Upper lobe of left lung (tissue), 6 donors: ENCODE results near the gene QSOX1. TPM values are rescaled to one million over a fixed set of nuclear protein-coding genes. Genes with fewer than 3 reads are reported as not detected.

Experiments used
- ATAC-seq, 2 donors: fragments of 200-7000 bp; cut with Tn5 transposase; one replicate each; pipeline ENCODE4 v1.9.1; 2022; ENCODE audit warnings: mild to moderate bottlenecking in 2 of 2, moderate library complexity in 2 of 2; ENCODE audit not compliant: low FRiP score in 2 of 2
- DNase-seq, 2 donors: peaks; one replicate each; pipeline ENCODE4 v3.0.0-alpha.2; 2019 to 2020
- H3K27ac ChIP-seq, 4 donors: fragments of 200-600 bp; sonication (generic); one replicate each; pipeline ENCODE4 v1.5.1; 2016 to 2019
- H3K27me3 ChIP-seq, 4 donors: fragments of 200-600 bp; sonication (generic); one replicate each; pipeline ENCODE4 v1.5.1; 2017 to 2019
- H3K36me3 ChIP-seq, 4 donors: fragments of 200-600 bp; sonication (generic); one replicate each; pipeline ENCODE4 v1.5.1; 2016 to 2019
- H3K4me1 ChIP-seq, 4 donors: fragments of 200-600 bp; sonication (generic); one replicate each; pipeline ENCODE4 v1.5.1; 2018 to 2019
- H3K4me3 ChIP-seq, 4 donors: fragments of 200-600 bp; sonication (generic); one replicate each; pipeline ENCODE4 v1.5.1; 2017 to 2019; ENCODE audit warnings: mild to moderate bottlenecking in 2 of 4, moderate library complexity in 1 of 4
- H3K9me3 ChIP-seq, 4 donors: fragments of 200-600 bp; sonication (generic); one replicate each; pipeline ENCODE4 v1.5.1; 2018 to 2019
- CTCF ChIP-seq, 6 experiments: fragments of 450-650 bp in 4 of 6; fragments of 200-600 bp in 2 of 6; sonication (generic) in 2 of 6; IDR thresholded peaks; one replicate each; pipeline ENCODE4 v1.5.1; 2016 to 2019; ENCODE audit warnings: antibody characterized with exemption in 6 of 6
- EP300 ChIP-seq, 4 donors: sonication (generic); formaldehyde crosslinking; IDR thresholded peaks; one replicate each; pipeline ENCODE4 v1.5.1; 2017; ENCODE audit warnings: antibody characterized with exemption in 4 of 4, control low read depth in 2 of 4
- POLR2A ChIP-seq, 4 donors: fragments of 450-650 bp; IDR thresholded peaks; one replicate each; pipeline ENCODE4 v1.5.1; 2016 to 2017; ENCODE audit warnings: antibody characterized with exemption in 4 of 4, mild to moderate bottlenecking in 2 of 4
- POLR2AphosphoS5 ChIP-seq, 2 donors: sonication (generic); formaldehyde crosslinking; IDR thresholded peaks; one replicate each; pipeline ENCODE4 v1.5.1; 2017; ENCODE audit warnings: antibody characterized with exemption in 2 of 2
- WGBS, 2 donors: methylation state at CpG; one replicate each; pipeline ENCODE4 v1.1.5; 2017 to 2018; 5-methylcytosine and 5-hydroxymethylcytosine counted together
- total RNA-seq, 6 donors: library from RNA; depleted of rRNA in 4 of 6; stranded (reverse); fragments of >200 nt in 4 of 6; gene quantifications; one replicate each; pipeline versions ENCODE4 v1.1.0 to v1.2.1, GENCODE V29; 2016 to 2021
- donor health status: DM: no; HTN: no; CAD: no; lungs with moderate emphysema.
- donor health status: DM: no; HTN: yes; CAD: no; lungs with severe emphysema.

Gene QSOX1
- total RNA-seq, 6 donors from 2014 or later, result 61.8 to 380 (median 201) TPM

DNA sequence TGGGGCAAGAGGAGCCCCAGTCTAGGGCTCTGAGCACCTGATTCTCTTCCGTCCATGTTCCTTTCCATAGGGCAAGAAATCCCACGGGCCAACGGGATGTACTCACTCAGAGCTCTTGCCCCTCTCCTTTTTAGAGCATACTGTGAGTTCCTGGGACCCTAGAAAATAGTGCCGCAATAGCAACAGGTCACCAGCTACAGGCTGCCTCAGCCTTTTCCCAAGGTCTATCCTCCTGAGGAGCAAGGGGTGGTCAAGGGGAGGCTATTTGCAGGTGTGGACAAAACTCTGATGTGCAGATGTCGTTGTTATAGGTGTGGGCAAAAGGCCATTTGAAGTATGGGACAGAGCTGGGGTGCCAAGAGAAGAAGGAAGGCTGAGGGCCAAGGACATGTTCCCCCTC lies 1.6 kb upstream of the QSOX1 start:
- DNase-seq, result no peak
- no peaks in the 10 kb centered on the region for H3K27me3 ChIP-seq
- H3K36me3 ChIP-seq, result no peaks in the 10 kb centered on the region
- ATAC-seq, result no peak
- H3K27ac ChIP-seq, result no peak overlapping the region
- peaks cover 24 to 42% (median 32%) of the 10 kb centered on the region in 4 donors for H3K4me1 ChIP-seq
- WGBS, 2 donors, result 96 to 100% methylated on average over 5 of the region's 5 CpGs
- no peak for TF ChIP-seq POLR2AphosphoS5 (IDR thresholded peaks at IDR 0.05)
- TF ChIP-seq POLR2A (IDR thresholded peaks at IDR 0.05), result no peak
- TF ChIP-seq CTCF (IDR thresholded peaks at IDR 0.05), result no peak
- no peak for TF ChIP-seq EP300 (IDR thresholded peaks at IDR 0.05)
- no peaks in the 10 kb centered on the region for H3K9me3 ChIP-seq
- no peak overlapping the region for H3K4me3 ChIP-seq

- Histone ChIP-seq H3K4me3 (peak overlapping the region; percentile 58 to 98 (median 90)), H3K9me3 (no peaks in the 10 kb centered on the region), H3K4me1 (peaks cover 33 to 51% (median 41%) of the 10 kb centered on the region in 4 donors), H3K27me3 (no peaks in the 10 kb centered on the region), H3K27ac (peak overlapping the region; percentile 87 to 96 (median 90)), H3K36me3 (no peaks in the 10 kb centered on the region)
- 20 to 35% methylated on average over 7 of the region's 7 CpGs for WGBS, 2 donors
- DNase-seq, result no peak
- peak in 1 of 2 donors; percentile 1 for ATAC-seq
- no peak for TF ChIP-seq EP300 (IDR thresholded peaks at IDR 0.05)
- TF ChIP-seq CTCF (IDR thresholded peaks at IDR 0.05), result no peak
- TF ChIP-seq POLR2A (IDR thresholded peaks at IDR 0.05), result no peak
- TF ChIP-seq POLR2AphosphoS5 (IDR thresholded peaks at IDR 0.05), result no peak
These were observed 705 bp upstream of the QSOX1 start for GRCh38 chr1:180154003-180154324.

DNA sequence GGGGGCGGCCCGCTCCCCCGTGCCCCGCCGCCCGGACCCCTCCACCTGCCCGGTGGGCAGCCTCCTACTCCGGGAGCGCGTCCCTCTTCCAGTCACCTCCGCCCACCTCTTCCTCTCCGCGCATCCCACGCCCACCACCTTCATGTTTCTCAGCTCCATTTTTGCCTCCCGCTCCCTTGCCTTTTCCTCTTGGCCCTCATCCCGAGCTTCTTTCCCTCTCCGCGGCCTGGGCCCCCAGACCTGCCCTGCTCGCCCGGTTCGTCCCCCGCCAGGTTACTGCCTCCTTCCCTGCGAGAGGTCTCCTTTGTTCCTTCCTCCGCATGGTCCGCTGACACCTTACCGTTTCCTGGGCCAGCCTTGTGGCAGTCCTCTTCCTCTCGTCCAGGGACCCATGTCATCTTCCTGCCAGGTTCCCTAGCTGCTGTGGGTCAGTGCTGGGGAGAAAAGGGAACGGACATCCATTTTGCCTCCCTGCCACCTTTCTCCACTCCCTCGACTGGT lies 563 bp downstream of the QSOX1 start:
- peak in 1 of 2 donors; percentile 45 for DNase-seq
- 1 to 2% methylated on average over 27 to 29 of the region's 29 CpGs for WGBS, 2 donors
- ATAC-seq, result peak in 1 of 2 donors; percentile 8

DNA sequence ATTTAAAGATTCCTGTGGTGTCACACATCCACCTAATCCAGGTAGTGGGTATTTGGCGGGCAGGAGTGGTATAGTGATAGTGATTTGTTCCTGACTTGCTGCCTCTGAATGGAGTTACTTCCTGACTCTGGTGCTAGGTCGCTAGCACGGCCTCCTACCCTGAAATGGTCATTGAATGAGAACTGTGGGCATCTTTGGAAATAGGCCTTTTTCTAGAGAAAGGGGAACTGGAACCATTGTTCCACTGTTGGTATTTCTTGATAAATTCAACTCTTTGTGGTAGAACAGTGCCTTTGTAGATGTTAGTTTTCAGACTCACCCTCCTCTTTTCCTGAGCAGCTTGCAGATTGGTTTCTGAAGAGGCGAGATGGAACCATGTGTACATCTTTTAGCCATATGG lies 1.5 kb downstream of the QSOX1 start:
- H3K9me3 ChIP-seq, result no peaks in the 10 kb centered on the region
- H3K4me3 ChIP-seq, result peak overlapping the region in 3 of 4 donors; percentile 88 to 98 (median 93)
- no peaks in the 10 kb centered on the region for H3K27me3 ChIP-seq
- peak overlapping the region; percentile 57 to 96 (median 89) for H3K27ac ChIP-seq
- WGBS, 2 donors, result 62 to 75% methylated on average over 4 of the region's 4 CpGs
- no peaks in the 10 kb centered on the region for H3K36me3 ChIP-seq
- TF ChIP-seq CTCF (IDR thresholded peaks at IDR 0.05) (no peak), POLR2A (IDR thresholded peaks at IDR 0.05) (peak in 1 of 4 donors; percentile 33)
- ATAC-seq, result no peak
- DNase-seq, result peak in 1 of 2 donors; percentile 52
- peaks cover 43 to 69% (median 50%) of the 10 kb centered on the region in 4 donors for H3K4me1 ChIP-seq

More for the DNA sequence above, 563 bp downstream of the QSOX1 start:
- Histone ChIP-seq H3K4me1 (peaks cover 39 to 62% (median 49%) of the 10 kb centered on the region in 4 donors), H3K36me3 (no peaks in the 10 kb centered on the region), H3K27ac (peak overlapping the region; percentile 87 to 96 (median 90)), H3K4me3 (peak overlapping the region; percentile 88 to 98 (median 94)), H3K9me3 (no peaks in the 10 kb centered on the region), H3K27me3 (no peaks in the 10 kb centered on the region)
- TF ChIP-seq EP300 (IDR thresholded peaks at IDR 0.05), result no peak
- no peak for TF ChIP-seq POLR2A (IDR thresholded peaks at IDR 0.05)
- no peak for TF ChIP-seq POLR2AphosphoS5 (IDR thresholded peaks at IDR 0.05)
- no peak for TF ChIP-seq CTCF (IDR thresholded peaks at IDR 0.05)

DNA sequence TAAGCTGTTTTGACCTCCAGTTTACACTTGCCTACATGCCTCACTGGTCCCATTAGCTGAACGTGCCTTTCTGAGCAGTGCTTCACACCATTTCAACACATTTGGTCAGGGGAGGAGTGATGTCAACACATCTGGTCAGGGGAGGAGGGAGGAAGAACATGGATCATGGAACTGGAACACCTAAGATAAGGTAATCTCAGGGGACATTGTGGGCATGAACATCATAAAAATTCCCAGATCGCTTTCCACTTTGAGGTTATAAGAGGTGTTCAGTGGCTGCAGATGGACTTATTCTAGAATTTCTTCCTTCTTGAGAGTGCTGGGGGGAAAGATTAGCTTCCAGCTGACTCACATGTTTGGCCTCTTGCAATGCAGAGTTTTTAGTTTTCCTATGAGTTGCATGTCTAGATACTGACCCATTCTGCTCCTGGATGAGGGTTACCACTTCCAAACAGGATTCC lies 2.0 kb downstream of the QSOX1 start:
- H3K27me3 ChIP-seq, result no peaks in the 10 kb centered on the region
- peak overlapping the region in 1 of 4 donors; percentile 98 for H3K4me3 ChIP-seq
- WGBS, 2 donors, result 45 to 72% methylated on average over 2 of the region's 2 CpGs
- H3K9me3 ChIP-seq, result no peaks in the 10 kb centered on the region
- TF ChIP-seq CTCF (IDR thresholded peaks at IDR 0.05) (no peak), POLR2A (IDR thresholded peaks at IDR 0.05) (no peak), POLR2AphosphoS5 (IDR thresholded peaks at IDR 0.05) (peak in 1 of 2 donors; percentile 29), EP300 (IDR thresholded peaks at IDR 0.05) (no peak)
- DNase-seq (no peak), ATAC-seq (no peak)
- peaks cover 41 to 67% (median 47%) of the 10 kb centered on the region in 4 donors for H3K4me1 ChIP-seq
- H3K36me3 ChIP-seq, result no peaks in the 10 kb centered on the region
- H3K27ac ChIP-seq, result peak overlapping the region; percentile 57 to 96 (median 89)
